ENCODE measurements around the gene CEMIP. TPM values are rescaled to one million over a fixed set of nuclear protein-coding genes. Genes with fewer than 3 reads are reported as not detected.

The CEMIP gene
- total RNA-seq, 2 donors from 2014 or later: 2.2 TPM; not detected in 1

GRCh38 chr15:80850941-80851451 lies 71.8 kb downstream of the CEMIP start:
- H3K4me1 Mint-ChIP-seq: peaks cover 11% of the 10 kb centered on the region
- Histone ChIP-seq H3K4me1 (ENCODE audit: control insufficient read depth, insufficient read depth, low read length) (no peaks in the 10 kb centered on the region), H3K4me3 (ENCODE audit: low read length) (no peak overlapping the region), H3K9ac (ENCODE audit: extremely low read depth, low read length, poor library complexity, severe bottlenecking) (no peak overlapping the region), H3K9me3 (ENCODE audit: control insufficient read depth, low read length) (no peaks in the 10 kb centered on the region), H3K27ac (ENCODE audit: low read depth, low read length) (no peak overlapping the region), H3K36me3 (ENCODE audit: control insufficient read depth, insufficient read depth, low read length) (no peaks in the 10 kb centered on the region), H3K27me3 (ENCODE audit: control insufficient read depth, insufficient read depth, low read length, poor library complexity, severe bottlenecking) (peaks cover 5% of the 10 kb centered on the region)
- DNase-seq: no peak
- no peak overlapping the region for H3K4me3 Mint-ChIP-seq
- no peaks in the 10 kb centered on the region for H3K36me3 Mint-ChIP-seq (ENCODE audit: low read depth)
- TF ChIP-seq, protein P1, sequence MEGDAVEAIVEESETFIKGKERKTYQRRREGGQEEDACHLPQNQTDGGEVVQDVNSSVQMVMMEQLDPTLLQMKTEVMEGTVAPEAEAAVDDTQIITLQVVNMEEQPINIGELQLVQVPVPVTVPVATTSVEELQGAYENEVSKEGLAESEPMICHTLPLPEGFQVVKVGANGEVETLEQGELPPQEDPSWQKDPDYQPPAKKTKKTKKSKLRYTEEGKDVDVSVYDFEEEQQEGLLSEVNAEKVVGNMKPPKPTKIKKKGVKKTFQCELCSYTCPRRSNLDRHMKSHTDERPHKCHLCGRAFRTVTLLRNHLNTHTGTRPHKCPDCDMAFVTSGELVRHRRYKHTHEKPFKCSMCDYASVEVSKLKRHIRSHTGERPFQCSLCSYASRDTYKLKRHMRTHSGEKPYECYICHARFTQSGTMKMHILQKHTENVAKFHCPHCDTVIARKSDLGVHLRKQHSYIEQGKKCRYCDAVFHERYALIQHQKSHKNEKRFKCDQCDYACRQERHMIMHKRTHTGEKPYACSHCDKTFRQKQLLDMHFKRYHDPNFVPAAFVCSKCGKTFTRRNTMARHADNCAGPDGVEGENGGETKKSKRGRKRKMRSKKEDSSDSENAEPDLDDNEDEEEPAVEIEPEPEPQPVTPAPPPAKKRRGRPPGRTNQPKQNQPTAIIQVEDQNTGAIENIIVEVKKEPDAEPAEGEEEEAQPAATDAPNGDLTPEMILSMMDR (conservative IDR thresholded peaks at IDR 0.05): no peak
- 78 to 92% methylated on average over 5 to 6 of the region's 6 CpGs for WGBS, 2 experiments (ENCODE audit: insufficient coverage in 1 of 2, insufficient read length in 1 of 2)
- no peaks in the 10 kb centered on the region for H3K9me3 Mint-ChIP-seq
- no peak overlapping the region for H3K27ac Mint-ChIP-seq
- peaks cover 10% of the 10 kb centered on the region for H3K27me3 Mint-ChIP-seq (ENCODE audit: insufficient read depth)

DNA sequence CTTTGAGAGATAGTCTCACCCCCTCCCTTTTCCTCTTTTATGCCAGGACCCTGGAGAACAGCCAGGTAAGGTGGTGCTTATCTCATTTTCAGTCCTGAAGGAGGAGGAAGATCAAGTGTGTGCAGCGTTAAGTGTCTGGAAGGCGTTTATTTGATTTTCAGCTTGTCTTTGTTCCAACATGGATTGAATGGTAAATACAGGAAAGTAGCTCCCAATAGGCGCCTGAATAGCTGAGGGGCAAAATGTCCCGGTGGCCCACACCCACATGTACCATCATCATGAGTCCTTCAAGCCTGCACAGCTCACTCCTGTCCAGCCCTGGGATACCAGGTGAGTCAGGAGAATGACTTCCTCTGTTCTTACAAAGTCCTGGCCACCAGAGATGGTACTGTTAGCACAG lies 73.5 kb downstream of the CEMIP start:
- no peak overlapping the region for H3K27ac Mint-ChIP-seq
- TF ChIP-seq, protein P1 (conservative IDR thresholded peaks at IDR 0.05): no peak
- no peaks in the 10 kb centered on the region for H3K9me3 Mint-ChIP-seq
- no peaks in the 10 kb centered on the region for H3K36me3 ChIP-seq (ENCODE audit: control insufficient read depth, insufficient read depth, low read length)
- no peaks in the 10 kb centered on the region for H3K36me3 Mint-ChIP-seq (ENCODE audit: low read depth)
- no peak for DNase-seq
- H3K27me3 Mint-ChIP-seq (ENCODE audit: insufficient read depth): peaks cover 13% of the 10 kb centered on the region
- no peak overlapping the region for H3K9ac ChIP-seq (ENCODE audit: extremely low read depth, low read length, poor library complexity, severe bottlenecking)
- no peak overlapping the region for H3K4me3 Mint-ChIP-seq
- H3K4me3 ChIP-seq (ENCODE audit: low read length): no peak overlapping the region
- H3K27ac ChIP-seq (ENCODE audit: low read depth, low read length): no peak overlapping the region
- WGBS, 2 experiments (ENCODE audit: insufficient coverage in 1 of 2, insufficient read length in 1 of 2): 92 to 93% methylated on average over 3 to 4 of the region's 4 CpGs
- H3K27me3 ChIP-seq (ENCODE audit: control insufficient read depth, insufficient read depth, low read length, poor library complexity, severe bottlenecking): peaks cover 7% of the 10 kb centered on the region
- no peaks in the 10 kb centered on the region for H3K4me1 ChIP-seq (ENCODE audit: control insufficient read depth, insufficient read depth, low read length)
- no peaks in the 10 kb centered on the region for H3K9me3 ChIP-seq (ENCODE audit: control insufficient read depth, low read length)
- peaks cover 23% of the 10 kb centered on the region for H3K4me1 Mint-ChIP-seq

DNA sequence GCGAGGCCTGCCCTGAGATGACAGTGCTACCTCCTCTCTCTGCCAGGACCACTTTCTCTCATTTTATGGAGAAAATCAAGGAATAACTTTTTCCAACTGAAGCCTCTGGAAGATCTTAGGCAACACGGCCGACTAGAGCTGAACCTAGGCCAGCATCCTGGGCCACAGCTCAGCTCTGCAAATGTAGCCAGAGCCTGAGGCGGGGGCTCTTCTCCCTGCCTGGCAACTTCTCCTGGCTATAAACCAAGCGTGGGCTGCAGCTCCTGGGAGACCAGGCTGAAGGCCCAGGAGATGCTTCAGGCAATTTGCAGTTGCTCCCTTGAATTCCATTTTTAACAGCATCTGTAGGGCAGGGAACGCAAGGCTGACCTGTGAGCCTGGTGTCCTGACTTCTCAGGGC lies 74.9 kb downstream of the CEMIP start:
- peaks cover 20% of the 10 kb centered on the region for H3K27me3 Mint-ChIP-seq (ENCODE audit: insufficient read depth)
- H3K9ac ChIP-seq (ENCODE audit: extremely low read depth, low read length, poor library complexity, severe bottlenecking): no peak overlapping the region
- H3K27ac ChIP-seq (ENCODE audit: low read depth, low read length): no peak overlapping the region
- no peaks in the 10 kb centered on the region for H3K4me1 ChIP-seq (ENCODE audit: control insufficient read depth, insufficient read depth, low read length)
- H3K27me3 ChIP-seq (ENCODE audit: control insufficient read depth, insufficient read depth, low read length, poor library complexity, severe bottlenecking): peaks cover 18% of the 10 kb centered on the region
- H3K9me3 Mint-ChIP-seq: no peaks in the 10 kb centered on the region
- 93 to 95% methylated on average over 4 to 6 of the region's 6 CpGs for WGBS, 2 experiments (ENCODE audit: insufficient coverage in 1 of 2, insufficient read length in 1 of 2)
- no peak overlapping the region for H3K4me3 Mint-ChIP-seq
- no peaks in the 10 kb centered on the region for H3K36me3 Mint-ChIP-seq (ENCODE audit: low read depth)
- no peak overlapping the region for H3K4me3 ChIP-seq (ENCODE audit: low read length)
- peaks cover 23% of the 10 kb centered on the region for H3K4me1 Mint-ChIP-seq
- TF ChIP-seq, protein P1 (conservative IDR thresholded peaks at IDR 0.05): no peak
- H3K27ac Mint-ChIP-seq: no peak overlapping the region
- no peak for DNase-seq
- H3K36me3 ChIP-seq (ENCODE audit: control insufficient read depth, insufficient read depth, low read length): no peaks in the 10 kb centered on the region
- H3K9me3 ChIP-seq (ENCODE audit: control insufficient read depth, low read length): no peaks in the 10 kb centered on the region
